ENCODE data around the gene MAPK8IP2.
"Not testable (repeated sequence)": the region's sequence is repeated elsewhere in the genome, so short reads cannot be mapped to it uniquely, and the experiment has no call there.

MAPK8IP2 gene

DNA sequence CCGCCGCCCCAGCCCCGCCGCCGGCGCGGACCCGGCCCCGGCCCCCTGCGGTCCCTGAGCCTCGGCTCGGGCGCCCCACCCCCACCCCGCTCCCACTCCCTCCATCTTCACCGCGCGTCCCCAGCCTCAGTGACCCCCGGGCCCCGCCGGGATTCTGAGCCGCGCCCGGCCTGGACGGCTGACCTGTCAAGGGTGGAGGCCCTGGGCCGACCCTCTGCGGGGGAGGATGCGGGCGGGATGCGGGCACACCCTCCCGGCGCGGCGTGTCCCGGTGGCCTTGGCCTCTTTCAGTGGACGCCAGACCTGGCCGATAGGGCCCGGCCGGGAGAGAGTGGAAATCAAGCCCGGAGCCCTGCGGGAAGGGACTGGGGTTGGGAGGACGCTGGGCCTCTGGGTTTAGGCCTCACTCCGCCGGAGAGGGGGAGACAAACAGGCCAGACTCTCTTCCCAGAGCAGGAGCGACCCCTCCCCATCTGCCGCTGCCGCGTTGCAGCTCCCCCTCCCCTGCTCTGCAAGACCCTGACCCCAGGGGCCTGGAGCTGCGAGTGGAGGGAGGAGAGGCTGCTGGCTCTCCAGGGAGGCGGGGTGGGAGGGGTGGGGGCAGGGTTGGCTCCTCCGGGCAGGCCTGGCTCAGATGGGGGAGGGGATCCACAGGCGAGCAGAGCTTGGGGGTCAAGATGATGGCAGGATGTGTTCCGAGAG, 525 bp downstream of the MAPK8IP2 start:
- DNase-seq: no peak

DNA sequence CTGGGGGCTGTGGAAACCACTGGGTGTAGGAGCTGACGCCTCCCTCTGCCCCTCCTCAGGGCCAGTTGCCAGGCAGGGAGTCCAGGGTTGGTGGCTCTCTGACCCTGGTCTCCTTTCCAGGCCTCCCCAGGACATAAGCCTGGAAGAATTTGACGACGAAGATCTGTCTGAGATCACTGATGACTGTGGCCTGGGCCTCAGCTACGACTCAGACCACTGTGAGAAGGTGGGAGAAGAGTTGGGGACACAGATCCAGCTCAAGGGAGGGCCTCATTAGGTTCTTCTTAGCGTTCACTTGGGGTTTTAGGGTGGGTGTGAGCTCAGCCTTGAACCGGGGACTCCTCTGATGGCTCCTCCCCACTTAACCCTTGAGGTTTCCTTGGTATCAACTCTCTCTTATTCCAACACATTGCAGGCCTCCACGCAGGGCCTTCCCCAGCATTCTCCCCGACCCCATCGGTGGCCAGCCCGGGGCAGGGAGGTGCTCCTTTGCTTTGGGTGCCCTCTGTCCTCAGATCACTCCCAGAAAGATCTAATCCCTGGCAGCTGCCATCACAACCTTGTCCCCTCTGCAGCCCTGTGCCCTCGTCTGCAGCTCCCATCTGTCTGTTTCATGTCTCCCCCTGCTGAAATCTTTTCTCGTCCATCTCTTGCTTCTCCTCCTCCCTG, 1.2 kb downstream of the MAPK8IP2 start:
- no peak for DNase-seq

DNA sequence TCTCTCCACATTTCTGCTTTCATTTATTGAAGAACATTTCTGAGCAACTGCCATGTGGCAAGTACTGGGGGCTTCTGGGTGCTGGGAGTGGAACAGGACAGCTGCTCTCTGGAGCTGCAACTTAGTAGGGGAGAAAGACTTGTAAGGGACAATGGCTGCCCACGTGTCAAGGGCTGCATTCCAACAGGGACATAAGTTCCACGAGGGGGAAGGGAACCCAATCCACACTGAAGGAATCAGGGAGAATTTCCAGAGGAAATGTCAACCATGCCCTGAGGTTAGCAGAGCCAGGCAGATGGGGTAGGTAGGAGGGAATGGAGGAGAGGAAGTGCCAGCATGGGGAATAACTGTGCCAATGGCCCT, 1.7 kb downstream of the MAPK8IP2 start:
- no peak for DNase-seq

DNA sequence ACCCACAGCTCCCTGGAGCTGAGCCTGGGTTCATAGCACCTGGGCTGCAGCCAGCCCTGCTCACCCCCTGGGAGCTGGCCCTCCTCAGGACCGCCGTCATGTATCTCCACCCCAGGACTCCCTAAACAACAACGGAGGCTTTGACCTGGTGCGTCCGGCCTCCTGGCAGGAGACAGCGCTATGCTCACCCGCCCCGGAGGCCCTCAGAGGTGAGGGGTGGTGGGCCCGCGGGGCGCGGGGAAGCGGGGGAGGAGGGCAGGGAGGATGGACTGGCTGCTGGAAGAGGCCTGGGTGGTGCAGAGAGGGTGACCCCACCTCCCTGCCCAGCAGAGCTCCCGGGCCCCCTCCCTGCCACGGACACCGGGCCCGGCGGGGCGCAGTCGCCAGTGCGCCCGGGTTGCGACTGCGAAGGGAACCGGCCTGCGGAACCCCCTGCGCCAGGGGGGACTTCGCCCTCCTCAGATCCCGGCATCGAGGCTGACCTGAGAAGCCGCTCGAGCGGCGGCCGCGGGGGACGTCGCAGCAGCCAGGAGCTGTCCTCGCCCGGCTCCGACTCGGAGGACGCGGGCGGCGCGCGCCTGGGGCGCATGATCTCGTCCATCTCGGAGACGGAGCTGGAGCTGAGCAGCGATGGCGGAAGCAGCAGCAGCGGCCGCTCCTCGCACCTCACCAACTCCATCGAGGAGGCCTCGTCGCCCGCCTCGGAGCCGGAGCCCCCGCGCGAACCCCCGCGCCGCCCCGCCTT, 3.1 kb downstream of the MAPK8IP2 start:
- no peak for DNase-seq

DNA sequence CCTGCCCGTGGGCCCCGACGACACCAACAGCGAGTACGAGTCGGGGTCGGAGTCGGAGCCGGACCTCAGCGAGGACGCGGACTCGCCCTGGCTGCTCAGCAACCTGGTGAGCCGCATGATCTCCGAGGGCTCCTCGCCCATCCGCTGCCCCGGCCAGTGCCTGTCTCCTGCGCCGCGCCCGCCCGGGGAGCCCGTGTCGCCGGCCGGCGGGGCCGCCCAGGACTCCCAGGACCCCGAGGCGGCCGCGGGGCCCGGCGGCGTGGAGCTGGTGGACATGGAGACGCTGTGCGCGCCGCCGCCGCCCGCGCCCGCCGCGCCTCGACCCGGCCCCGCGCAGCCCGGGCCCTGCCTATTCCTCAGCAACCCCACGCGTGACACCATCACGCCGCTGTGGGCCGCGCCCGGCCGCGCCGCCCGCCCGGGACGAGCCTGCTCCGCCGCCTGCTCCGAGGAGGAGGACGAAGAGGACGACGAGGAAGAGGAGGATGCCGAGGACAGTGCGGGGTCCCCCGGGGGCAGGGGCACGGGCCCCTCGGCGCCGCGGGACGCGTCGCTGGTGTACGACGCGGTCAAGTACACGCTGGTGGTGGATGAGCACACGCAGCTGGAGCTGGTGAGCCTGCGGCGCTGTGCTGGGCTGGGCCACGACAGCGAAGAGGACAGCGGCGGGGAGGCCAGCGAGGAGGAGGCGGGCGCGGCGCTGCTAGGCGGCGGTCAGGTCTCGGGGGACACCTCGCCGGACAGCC, 3.8 kb downstream of the MAPK8IP2 start:
- no peak for DNase-seq

DNA sequence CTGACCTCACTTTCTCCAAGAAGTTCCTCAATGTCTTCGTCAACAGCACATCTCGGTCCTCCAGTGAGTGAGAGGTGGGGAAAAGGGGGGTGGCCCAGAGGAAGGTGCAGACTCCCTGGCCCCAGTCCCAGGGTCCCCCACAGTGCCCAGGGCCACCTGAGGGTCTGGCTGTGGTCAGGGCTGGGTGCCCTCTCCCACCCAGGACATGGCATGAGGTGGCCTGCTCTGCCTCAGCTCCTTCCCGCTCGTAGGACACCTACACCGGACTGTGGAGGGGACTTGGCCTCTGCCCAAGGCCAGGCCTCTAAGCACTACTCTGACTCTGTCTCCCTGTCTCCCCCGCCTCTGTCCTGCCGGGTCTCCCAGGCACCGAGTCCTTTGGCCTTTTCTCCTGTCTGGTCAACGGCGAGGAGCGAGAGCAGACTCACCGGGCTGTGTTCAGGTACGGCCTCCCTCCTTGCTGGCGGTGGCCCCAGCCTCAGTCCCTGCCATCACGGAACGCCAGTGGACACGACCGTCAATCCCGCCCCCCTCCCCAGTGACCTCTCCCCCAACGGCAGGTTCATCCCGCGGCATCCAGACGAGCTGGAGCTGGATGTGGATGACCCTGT, 4.5 kb downstream of the MAPK8IP2 start:
- DNase-seq: no peak

DNA sequence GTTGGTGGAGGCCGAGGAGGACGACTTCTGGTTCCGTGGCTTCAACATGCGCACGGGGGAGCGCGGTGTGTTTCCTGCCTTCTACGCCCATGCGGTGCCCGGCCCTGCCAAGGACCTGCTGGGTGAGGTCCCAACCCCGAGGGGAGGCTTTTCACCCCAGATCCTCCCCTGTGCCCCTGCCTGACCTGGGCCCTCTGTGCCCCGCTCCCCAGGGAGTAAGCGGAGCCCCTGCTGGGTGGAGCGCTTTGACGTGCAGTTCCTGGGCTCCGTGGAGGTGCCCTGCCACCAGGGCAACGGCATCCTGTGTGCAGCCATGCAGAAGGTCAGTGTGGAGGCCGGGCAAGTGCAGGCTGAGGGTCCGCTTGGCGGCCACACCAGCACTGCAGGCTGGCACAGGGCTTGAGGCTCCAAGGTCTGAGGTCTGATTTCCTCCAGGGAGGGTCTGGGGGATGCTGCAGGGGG, 5.1 kb downstream of the MAPK8IP2 start:
- no peak for DNase-seq

DNA sequence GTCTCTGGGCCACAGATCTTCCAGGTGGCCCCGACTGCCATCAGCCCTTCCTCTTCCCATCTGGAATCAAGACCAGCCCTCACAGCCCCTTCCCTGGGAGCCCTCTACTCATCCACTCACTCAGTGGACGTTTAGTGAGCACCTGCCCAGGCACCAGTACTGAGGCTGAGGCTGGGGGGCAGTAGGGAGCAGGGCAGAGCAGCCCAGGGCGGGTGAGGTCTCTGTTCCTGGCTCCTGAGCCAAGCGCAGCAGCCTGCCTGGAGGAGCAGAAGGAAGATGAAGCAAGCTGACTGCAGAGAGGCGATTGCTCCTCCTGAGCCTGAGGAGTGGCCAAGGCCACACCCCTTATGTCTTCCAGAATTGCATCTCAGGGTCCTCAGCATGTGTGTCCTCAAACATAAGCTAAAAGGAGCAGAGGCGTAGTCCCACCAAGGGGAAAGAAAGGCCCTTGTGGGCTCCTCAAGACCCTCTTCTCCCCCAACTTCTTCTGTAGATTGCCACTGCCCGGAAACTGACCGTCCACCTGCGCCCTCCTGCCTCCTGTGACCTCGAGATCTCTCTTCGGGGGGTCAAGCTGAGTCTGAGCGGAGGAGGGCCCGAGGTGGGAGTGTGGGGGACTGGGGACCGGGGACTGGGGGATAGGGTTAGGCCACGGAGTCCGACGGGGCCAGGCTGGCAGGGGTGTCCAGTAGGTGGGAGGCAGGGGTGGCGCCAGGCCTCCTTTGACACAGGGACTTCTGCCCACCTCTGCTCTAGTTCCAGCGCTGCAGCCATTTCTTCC, 5.8 kb downstream of the MAPK8IP2 start:
- peak in 1 of 14 donors; percentile 69 for DNase-seq

DNA sequence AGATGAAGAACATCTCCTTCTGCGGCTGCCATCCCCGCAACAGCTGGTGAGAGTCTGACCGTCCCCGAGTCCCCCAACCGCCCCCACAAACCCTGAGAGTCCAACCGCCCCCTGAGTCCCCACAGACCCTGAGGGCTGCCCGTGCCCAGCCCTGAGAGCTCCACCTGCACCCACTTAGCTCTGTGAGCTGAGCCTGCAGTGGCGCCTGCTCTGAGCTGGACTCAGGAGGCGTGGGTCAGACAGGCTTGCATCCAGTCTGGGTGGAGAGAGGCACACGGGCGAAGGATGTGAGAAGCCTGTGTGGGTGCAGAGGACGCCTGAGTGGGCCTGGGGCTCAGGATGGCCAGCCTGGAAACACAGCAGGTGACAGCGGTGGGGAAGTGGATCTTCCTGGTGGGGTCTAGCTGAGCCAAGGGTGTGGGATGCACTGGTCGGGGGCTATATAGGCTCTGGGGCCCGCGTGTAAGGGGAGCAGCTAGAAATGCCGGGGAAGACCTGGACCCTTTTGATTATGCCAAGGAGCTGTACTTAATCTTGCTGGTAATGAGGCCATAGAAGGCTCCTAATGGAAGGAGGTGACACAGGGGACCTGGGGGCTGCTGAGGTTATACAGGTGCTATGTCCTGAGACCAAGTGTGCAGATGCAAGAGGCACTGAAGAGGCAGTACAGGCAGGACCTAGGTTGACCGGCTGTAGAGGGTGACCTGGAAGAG, 6.5 kb downstream of the MAPK8IP2 start:
- DNase-seq: no peak

DNA sequence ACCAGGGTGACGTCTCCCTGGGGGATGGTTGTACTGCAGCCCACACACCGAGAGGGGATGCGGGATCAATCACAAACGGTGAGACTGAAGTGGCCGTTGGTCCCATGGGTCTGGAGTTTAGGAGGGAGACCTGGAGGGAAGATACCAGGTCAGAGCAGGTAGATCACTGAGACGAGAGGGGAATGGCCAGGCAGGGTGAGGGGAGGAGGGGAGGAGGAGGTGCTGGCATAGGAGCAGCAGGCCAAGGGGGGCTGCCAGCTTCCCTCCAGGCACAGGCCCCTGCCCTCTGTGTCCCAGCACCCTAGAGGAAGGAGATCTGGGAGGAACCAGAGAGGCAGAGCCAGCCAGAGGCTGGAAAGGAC, 7.0 kb downstream of the MAPK8IP2 start:
- DNase-seq: no peak

DNA sequence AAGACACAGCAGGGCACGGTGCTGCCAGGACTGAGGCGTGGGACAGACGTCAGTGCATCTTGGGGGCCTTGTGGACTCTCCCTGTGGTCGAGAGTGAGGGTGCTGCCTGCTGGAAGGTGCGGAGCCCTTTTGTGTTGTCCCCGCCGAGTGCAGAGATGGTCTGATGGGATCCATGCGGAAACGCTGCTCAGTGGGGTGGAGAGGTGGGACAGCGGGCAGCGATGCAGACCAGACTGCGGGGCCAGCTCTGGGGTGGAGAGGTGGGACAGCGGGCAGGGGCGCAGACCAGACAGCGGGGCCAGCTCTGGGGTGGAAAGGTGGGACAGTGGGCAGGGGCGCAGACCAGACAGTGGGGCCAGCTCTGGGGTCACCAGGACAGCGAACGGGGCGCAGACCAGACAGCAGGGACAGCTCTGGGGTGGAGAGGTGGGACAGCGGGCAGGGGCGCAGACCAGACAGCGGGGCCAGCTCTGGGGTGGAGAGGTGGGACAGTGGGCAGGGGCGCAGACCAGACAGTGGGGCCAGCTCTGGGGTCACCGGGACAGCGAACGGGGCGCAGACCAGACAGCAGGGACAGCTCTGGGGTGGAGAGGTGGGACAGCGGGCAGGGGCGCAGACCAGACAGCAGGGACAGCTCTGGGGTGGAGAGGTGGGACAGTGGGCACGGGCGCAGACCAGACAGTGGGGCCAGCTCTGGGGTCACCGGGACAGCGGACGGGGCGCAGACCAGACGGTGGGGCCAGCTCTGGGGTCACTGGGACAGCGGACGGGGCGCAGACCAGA, 7.7 kb downstream of the MAPK8IP2 start:
- DNase-seq: not testable (repeated sequence)

DNA sequence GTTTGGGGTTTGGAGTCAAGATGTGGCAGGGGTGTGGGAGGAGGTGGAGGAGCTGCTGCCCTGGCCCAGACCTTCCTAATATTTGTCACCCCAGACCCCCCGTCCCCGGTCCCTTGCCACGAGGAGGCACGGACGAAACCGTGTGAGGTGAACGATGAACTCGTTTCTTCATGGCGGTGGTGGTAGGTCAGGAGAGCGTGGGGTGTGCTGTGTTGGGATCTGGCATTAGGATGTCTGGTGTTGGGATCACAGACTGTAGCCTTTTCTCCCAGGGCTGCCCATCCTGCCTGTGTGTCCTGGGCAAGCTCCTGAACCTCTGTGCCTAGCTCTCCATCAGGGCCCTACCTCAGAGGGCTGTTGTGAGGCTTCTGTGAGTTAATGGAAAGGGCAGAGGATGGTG, 8.4 kb downstream of the MAPK8IP2 start:
- DNase-seq: no peak

DNA sequence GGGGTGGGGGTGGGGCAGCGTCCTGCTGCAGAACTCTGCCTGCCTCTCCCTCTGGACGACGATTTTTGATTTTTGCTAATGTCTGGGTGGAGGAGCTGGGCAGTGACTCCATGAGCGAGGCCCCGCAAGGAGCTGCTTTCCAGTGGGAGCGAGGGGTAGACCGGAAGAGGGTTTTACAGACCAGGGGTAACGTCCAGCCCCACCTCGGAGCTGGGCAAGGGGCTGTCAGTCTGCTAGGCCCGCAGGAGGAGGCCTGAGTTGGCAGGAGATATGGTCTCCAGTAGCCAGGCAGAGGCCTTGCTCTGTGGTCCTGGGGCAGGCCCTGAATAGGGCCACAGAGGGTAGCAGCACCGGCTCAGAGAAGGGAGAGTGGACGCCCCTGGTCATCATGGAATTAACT, 9.0 kb downstream of the MAPK8IP2 start:
- no peak for DNase-seq

DNA sequence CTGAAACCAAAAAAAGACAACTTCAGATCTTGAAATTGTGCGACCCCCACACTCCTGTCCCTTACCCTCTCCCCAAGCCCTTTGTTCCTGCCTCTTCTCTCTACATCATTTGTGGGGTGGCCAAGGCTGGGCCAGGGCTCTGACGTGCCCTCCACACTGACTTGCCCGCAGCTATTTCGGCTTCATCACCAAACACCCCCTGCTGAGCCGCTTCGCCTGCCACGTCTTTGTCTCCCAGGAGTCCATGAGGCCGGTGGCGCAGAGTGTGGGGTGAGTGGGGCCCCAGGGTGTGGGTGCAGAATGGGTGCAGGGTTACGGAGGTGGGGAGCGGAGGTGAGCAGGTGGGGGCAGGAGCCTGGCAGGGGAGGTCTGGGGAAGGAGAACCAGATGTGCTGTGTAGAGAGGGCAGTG, 9.5 kb downstream of the MAPK8IP2 start:
- no peak for DNase-seq

DNA sequence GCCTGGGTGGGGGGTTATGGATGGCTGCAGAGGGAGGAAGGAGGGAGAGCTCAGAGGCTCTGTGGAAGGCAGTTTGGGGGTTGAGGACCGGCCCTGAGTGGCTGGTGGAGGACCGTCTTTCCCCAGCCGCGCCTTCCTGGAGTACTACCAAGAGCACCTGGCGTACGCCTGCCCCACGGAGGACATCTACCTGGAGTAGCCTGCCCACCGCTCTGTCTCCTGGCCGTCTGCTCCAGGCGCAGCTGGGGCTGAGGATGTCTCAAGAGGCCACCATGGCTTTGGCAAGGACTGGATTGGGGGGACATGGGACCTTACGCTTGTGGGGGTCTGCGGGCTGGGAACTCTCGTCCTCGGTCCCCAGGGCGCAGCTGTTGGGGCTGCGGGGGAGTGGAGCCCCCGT, 10.0 kb downstream of the MAPK8IP2 start:
- DNase-seq: no peak

DNA sequence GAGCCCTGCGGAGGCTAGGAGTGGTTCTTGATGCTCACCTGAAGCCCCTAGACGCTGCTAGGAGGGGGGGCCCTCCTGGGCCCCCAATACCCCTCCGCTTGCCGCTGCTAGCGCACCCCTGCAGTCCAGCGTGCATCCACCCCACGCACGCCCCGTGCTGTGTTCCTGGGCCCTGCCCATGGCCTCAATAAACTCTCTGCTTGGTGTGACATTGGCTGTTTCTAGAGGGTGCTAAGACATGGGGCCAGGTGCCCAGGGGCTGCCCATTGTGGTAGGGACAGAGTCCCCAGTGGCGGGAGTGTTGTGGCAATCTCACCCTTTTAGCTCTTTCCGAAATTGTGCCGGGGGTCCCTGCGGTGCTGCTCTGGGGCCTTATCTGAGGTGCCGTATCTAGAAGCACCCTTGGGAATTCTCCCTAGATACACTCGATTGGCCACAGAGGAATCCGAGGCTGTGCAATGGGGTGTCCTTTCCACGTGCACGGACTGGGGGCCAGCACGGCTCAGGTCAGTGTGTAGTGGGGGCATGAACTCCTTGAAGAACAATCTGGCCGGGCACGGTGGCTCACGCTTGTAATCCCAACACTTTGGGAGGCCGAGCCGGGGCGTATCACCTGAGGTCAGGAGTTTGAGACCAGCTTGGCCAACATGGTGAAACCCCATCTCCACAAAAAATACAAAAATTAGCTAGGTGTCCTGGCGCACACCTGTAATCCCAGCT, 10.9 kb downstream of the MAPK8IP2 start:
- no peak for DNase-seq

DNA sequence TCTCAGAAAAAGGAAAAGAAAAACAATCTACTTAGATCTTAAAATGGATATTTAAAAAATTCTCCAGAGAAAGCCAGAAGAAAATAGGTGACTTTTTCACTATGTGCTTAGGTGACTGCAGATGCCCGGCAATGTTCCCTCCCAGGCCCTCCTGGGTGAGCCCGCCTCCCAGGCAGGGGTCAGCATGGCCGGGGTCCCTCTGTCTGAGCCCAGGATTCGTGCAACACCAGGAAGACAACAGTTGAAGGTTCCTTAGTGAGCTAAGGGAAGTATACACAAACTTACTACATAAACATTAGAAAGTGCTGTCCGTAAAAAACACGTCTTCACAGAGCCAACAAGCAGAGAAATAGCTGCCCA, 11.6 kb downstream of the MAPK8IP2 start:
- no peak for DNase-seq

DNA sequence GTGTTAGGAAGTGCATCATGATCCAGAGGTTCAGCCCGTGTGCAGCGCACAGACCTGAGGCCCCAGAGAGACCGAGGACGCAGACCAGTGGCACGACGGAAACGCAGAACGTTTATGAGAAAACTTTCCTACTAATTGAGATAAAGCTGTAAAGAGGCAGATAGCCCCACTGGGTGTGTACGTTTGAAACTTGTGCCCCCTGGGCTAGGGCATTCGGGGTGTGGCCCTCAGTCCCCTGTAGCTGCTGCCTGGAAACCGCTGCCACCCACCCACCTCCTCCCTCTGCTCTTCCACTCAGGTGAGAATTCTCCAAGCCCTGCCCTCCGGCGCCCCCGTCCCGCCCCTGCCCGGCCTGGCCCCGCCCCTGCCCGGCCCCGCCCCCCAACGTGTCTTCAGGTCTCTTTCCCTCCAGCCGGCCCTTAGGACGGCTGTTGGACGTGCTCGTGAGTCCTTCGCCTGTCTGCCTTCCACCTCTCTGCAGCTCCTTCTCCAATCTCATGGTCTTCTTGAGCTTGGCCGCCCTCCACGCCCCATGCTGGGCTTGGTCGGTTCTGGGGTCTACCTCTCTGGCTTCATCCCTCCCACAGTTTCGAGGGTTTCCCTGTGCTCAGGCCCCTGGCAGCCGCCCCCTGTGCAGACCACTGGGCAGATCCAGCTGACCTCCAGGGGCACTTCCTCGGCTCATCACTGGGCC, 12.1 kb downstream of the MAPK8IP2 start:
- DNase-seq: no peak
